ENCODE measurements around the gene PDE7B.

DNA sequence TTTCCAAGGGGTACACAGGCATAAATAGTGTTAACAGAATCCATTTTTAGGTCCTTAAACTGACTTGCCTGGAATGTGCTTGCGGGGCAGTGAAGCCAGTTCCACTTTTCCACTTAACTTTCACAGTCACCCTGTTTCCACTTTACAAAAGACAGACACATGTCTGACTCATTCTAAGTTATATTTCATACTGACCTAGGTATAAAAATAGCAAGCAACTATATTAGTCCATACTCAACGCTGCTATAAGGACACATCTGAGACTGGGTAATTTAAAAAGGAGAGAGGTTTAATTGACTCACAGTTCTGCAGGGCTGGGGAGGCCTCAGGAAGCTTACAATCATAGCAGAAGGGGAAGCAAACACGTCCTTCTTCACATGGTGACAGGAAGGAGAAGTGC, 310.4 kb downstream of the PDE7B start:
- no peak for TF ChIP-seq POLR2A (IDR thresholded peaks at IDR 0.05)
- TF ChIP-seq, protein P1, sequence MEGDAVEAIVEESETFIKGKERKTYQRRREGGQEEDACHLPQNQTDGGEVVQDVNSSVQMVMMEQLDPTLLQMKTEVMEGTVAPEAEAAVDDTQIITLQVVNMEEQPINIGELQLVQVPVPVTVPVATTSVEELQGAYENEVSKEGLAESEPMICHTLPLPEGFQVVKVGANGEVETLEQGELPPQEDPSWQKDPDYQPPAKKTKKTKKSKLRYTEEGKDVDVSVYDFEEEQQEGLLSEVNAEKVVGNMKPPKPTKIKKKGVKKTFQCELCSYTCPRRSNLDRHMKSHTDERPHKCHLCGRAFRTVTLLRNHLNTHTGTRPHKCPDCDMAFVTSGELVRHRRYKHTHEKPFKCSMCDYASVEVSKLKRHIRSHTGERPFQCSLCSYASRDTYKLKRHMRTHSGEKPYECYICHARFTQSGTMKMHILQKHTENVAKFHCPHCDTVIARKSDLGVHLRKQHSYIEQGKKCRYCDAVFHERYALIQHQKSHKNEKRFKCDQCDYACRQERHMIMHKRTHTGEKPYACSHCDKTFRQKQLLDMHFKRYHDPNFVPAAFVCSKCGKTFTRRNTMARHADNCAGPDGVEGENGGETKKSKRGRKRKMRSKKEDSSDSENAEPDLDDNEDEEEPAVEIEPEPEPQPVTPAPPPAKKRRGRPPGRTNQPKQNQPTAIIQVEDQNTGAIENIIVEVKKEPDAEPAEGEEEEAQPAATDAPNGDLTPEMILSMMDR (IDR thresholded peaks at IDR 0.05) = no peak

All from tibial nerve (tissue), 3 donors.